K562 (cell line): ENCODE results near the gene FABP3. TPM values are rescaled to one million over a fixed set of nuclear protein-coding genes. Genes with fewer than 3 reads are reported as not detected.

Experiments
- ATF7 ChIP-seq: fragments of 450-650 bp; IDR thresholded peaks from 2 replicates; pipeline ENCODE4 v1.7.1; 2014; ENCODE audit warnings: mild to moderate bottlenecking, moderate library complexity
- CC2D1A ChIP-seq: fragments of 450-650 bp; IDR thresholded peaks from 2 replicates; pipeline ENCODE4 v1.6.1; 2017; ENCODE audit warnings: mild to moderate bottlenecking
- GABPA ChIP-seq: fragments of 200-800 bp; sonication (Bioruptor generic); conservative IDR thresholded peaks from 2 replicates; pipeline ENCODE4 v1.6.1; 2016; ENCODE audit warnings: low read depth, missing genetic modification characterization, missing compliant biosample characterization
- HMG20A ChIP-seq: fragments of 450-650 bp; formaldehyde crosslinking; conservative IDR thresholded peaks from 2 replicates; pipeline ENCODE4 v1.4.0; 2020; ENCODE audit warnings: mild to moderate bottlenecking, mixed read lengths
- HNRNPL ChIP-seq: fragments of 200-400 bp; formaldehyde crosslinking; IDR thresholded peaks from 2 replicates; pipeline ENCODE4 v1.6.1; 2017; ENCODE audit warnings: low read depth, mild to moderate bottlenecking, low read length
- KLF6 ChIP-seq: fragments of 250-450 bp; sonication (Bioruptor Pico); IDR thresholded peaks from 2 replicates; pipeline ENCODE4 v1.4.0; 2020; ENCODE audit warnings: mild to moderate bottlenecking, moderate library complexity, borderline replicate concordance
- NFIC ChIP-seq: fragments of 450-650 bp; IDR thresholded peaks from 2 replicates; pipeline ENCODE4 v1.6.1; 2017; ENCODE audit warnings: mild to moderate bottlenecking, inconsistent platforms
- NR2C1 ChIP-seq, 2 experiments: fragments of 450-650 bp; IDR thresholded peaks; 2 replicates each; pipeline ENCODE4 v1.6.1; 2017; ENCODE audit warnings: mild to moderate bottlenecking in 2 of 2, antibody characterized with exemption in 1 of 2, inconsistent platforms in 1 of 2, missing compliant biosample characterization in 1 of 2, missing genetic modification characterization in 1 of 2
- POLR3A ChIP-seq: IDR thresholded peaks from 2 replicates; pipeline ENCODE4 v1.6.1; 2011; ENCODE audit warnings: borderline replicate concordance, mild to moderate bottlenecking, moderate library complexity; ENCODE audit not compliant: insufficient read length, insufficient read depth; ENCODE audit errors: extremely low read depth
- PTTG1 ChIP-seq: fragments of 450-650 bp; IDR thresholded peaks from 2 replicates; pipeline ENCODE4 v1.6.1; 2016; ENCODE audit warnings: low read depth, mild to moderate bottlenecking, missing genetic modification characterization, missing compliant biosample characterization
- SREBF2 ChIP-seq: sonication (generic); formaldehyde crosslinking; IDR thresholded peaks from 2 replicates; pipeline ENCODE4 v1.4.0; 2020; ENCODE audit warnings: mild to moderate bottlenecking, missing genetic modification reagents
- TSC22D4 ChIP-seq: fragments of 450-650 bp; IDR thresholded peaks from 2 replicates; pipeline ENCODE4 v1.6.1; 2016; ENCODE audit warnings: missing genetic modification characterization, missing biosample characterization, control low read depth
- ZC3H4 ChIP-seq: sonication (generic); formaldehyde crosslinking; IDR thresholded peaks from 2 replicates; pipeline ENCODE4 v1.9.0; 2021; ENCODE audit warnings: missing genetic modification reagents, borderline replicate concordance
- ZNF174 ChIP-seq: fragments of 250-450 bp; sonication (Bioruptor Pico); IDR thresholded peaks from 2 replicates; pipeline ENCODE4 v1.4.0; 2020; ENCODE audit warnings: mild to moderate bottlenecking
- ZNF3 ChIP-seq: fragments of 250-450 bp; sonication (Bioruptor Pico); IDR thresholded peaks from 2 replicates; pipeline ENCODE4 v1.5.0; 2021; ENCODE audit warnings: mild to moderate bottlenecking, moderate library complexity
- ZNF324 ChIP-seq: fragments of 250-450 bp; sonication (Bioruptor Pico); IDR thresholded peaks from 2 replicates; pipeline ENCODE4 v1.4.0; 2020; ENCODE audit warnings: mild to moderate bottlenecking
- ZNF778 ChIP-seq: fragments of 450-650 bp; formaldehyde crosslinking; IDR thresholded peaks from 2 replicates; pipeline ENCODE4 v1.4.0; 2020; ENCODE audit warnings: mild to moderate bottlenecking, moderate library complexity
- polyA plus RNA-seq, 8 experiments: library from polyadenylated mRNA; depleted of rRNA in 4 of 8; stranded (reverse) in 5 of 8; unstranded in 3 of 8; fragments of >200 nt; fragmentation: Nextera tagmentation in 2 of 8; fragmentation: Illumina TruSeq in 1 of 8; extraction: Ambion mirVana in 2 of 8; extraction: Trizol in 1 of 8; gene quantifications; 2 replicates each; pipeline versions ENCODE4 v1.2.1 to v1.2.3, GENCODE V29; 2011 to 2014; ENCODE audit warnings: inconsistent platforms in 1 of 8, missing spikeins in 1 of 8
- total RNA-seq, 7 experiments: library from RNA; depleted of rRNA in 6 of 7; stranded (reverse); fragments of >200 nt in 6 of 7; fragmentation: Illumina TruSeq in 2 of 7; extraction: Trizol in 2 of 7; gene quantifications; 2 replicates each; pipeline versions ENCODE4 v1.2.1 to v1.2.3, GENCODE V29; 2011 to 2021; ENCODE audit warnings: low replicate concordance in 1 of 7
- TF ChIP-seq, protein P1 (sequence below): fragments of 450-650 bp; IDR thresholded peaks from 2 replicates; pipeline ENCODE4 v1.6.1; 2017; ENCODE audit warnings: antibody characterized with exemption, mild to moderate bottlenecking
- TF ChIP-seq, protein P2 (sequence below), 2 experiments: IDR thresholded peaks; 2 replicates each; pipeline ENCODE4 v1.6.1; 2012; ENCODE audit warnings: improper control_type of control experiment in 2 of 2, low read depth in 2 of 2, low read length in 2 of 2, borderline replicate concordance in 1 of 2
- TF ChIP-seq, protein P3 (sequence below): fragments of 450-650 bp; formaldehyde crosslinking; IDR thresholded peaks from 2 replicates; pipeline ENCODE4 v1.4.0; 2020; ENCODE audit warnings: mild to moderate bottlenecking

Gene FABP3
- total and polyA plus RNA-seq, 9 of the 15 experiments (the other 6 are each of a cell fraction or from before 2014, with no cell fraction given), result 0.22 TPM; not detected in 8

DNA sequence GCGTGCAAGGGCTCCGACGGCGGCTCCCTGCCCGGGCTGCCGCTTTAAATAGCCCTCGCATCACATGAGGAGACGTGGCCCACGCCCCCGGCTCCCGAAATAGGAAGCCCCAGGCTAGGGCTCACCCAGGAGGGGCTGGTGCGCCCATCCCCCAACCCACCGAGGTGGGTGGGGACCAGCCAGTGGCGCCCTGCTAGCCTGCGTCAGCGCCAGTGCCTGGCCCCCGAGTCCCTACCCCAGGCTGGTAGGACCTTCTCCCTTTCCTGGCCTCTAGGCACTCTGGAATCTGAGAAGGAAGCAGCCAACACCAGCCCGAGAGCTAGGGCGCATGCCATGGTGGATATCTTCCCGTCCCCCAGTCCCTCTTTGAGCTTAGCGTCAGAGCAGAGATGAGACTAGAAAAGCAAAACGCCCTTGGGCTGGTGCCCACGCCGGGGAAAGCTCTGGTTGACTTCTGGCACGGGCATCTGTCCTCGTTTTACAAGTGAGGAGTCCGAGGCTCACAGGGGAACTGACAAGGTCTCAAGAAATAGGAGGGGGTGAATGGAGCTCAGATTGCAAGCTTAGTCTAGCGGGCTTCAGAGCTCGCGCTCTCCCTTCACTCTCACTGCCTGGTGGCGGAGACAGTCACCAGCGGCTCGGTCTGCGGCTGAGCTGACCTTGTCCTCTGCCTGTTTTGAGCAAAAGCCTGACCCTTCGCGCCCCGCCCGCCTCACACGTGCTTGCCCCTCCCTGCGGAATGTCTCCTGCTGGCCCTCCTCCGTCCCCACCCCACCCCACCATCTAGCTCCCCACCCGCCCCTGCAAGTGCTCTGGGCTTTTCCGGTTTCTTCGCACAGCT lies at the start of gene FABP3 (continued):
- no peak for TF ChIP-seq CC2D1A
- TF ChIP-seq, protein P1, sequence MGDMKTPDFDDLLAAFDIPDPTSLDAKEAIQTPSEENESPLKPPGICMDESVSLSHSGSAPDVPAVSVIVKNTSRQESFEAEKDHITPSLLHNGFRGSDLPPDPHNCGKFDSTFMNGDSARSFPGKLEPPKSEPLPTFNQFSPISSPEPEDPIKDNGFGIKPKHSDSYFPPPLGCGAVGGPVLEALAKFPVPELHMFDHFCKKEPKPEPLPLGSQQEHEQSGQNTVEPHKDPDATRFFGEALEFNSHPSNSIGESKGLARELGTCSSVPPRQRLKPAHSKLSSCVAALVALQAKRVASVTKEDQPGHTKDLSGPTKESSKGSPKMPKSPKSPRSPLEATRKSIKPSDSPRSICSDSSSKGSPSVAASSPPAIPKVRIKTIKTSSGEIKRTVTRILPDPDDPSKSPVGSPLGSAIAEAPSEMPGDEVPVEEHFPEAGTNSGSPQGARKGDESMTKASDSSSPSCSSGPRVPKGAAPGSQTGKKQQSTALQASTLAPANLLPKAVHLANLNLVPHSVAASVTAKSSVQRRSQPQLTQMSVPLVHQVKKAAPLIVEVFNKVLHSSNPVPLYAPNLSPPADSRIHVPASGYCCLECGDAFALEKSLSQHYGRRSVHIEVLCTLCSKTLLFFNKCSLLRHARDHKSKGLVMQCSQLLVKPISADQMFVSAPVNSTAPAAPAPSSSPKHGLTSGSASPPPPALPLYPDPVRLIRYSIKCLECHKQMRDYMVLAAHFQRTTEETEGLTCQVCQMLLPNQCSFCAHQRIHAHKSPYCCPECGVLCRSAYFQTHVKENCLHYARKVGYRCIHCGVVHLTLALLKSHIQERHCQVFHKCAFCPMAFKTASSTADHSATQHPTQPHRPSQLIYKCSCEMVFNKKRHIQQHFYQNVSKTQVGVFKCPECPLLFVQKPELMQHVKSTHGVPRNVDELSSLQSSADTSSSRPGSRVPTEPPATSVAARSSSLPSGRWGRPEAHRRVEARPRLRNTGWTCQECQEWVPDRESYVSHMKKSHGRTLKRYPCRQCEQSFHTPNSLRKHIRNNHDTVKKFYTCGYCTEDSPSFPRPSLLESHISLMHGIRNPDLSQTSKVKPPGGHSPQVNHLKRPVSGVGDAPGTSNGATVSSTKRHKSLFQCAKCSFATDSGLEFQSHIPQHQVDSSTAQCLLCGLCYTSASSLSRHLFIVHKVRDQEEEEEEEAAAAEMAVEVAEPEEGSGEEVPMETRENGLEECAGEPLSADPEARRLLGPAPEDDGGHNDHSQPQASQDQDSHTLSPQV, result 0 out of 2 replicates have a peak, but pooled peaks have one; percentile 29
- TF ChIP-seq HNRNPL, result no peak
- TF ChIP-seq NR2C1 (IDR thresholded peaks at IDR 0.05), result 0 out of 2 replicates have a peak, but pooled peaks have one; percentile 37
- TF ChIP-seq NR2C1 (tag; IDR thresholded peaks at IDR 0.05), result no peak
- no peak for TF ChIP-seq ZNF174 (CRISPR knock-in tag)
- TF ChIP-seq ZNF324, result no peak
- TF ChIP-seq, protein P2, sequence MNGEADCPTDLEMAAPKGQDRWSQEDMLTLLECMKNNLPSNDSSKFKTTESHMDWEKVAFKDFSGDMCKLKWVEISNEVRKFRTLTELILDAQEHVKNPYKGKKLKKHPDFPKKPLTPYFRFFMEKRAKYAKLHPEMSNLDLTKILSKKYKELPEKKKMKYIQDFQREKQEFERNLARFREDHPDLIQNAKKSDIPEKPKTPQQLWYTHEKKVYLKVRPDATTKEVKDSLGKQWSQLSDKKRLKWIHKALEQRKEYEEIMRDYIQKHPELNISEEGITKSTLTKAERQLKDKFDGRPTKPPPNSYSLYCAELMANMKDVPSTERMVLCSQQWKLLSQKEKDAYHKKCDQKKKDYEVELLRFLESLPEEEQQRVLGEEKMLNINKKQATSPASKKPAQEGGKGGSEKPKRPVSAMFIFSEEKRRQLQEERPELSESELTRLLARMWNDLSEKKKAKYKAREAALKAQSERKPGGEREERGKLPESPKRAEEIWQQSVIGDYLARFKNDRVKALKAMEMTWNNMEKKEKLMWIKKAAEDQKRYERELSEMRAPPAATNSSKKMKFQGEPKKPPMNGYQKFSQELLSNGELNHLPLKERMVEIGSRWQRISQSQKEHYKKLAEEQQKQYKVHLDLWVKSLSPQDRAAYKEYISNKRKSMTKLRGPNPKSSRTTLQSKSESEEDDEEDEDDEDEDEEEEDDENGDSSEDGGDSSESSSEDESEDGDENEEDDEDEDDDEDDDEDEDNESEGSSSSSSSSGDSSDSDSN (IDR thresholded peaks at IDR 0.05; ENCODE audit: borderline replicate concordance in 1 of 2, low read depth in 2 of 2, low read length in 2 of 2), result no peak; a peak in 1 of 4 replicates
- no peak for TF ChIP-seq HMG20A (CRISPR knock-in tag)
- no peak for TF ChIP-seq GABPA (tag)
- no peak for TF ChIP-seq ATF7
- no peak for TF ChIP-seq SREBF2 (CRISPR knock-in tag)
- no peak for TF ChIP-seq POLR3A
- TF ChIP-seq ZNF778 (CRISPR knock-in tag), result no peak
- no peak for TF ChIP-seq PTTG1
- TF ChIP-seq NFIC, result no peak; the same call in 1 of the 2 replicates
- TF ChIP-seq ZC3H4 (CRISPR knock-in tag), result no peak
- no peak for TF ChIP-seq KLF6 (CRISPR knock-in tag)
- no peak for TF ChIP-seq TSC22D4 (tag)
- TF ChIP-seq ZNF3 (CRISPR knock-in tag), result no peak
- TF ChIP-seq, protein P3, sequence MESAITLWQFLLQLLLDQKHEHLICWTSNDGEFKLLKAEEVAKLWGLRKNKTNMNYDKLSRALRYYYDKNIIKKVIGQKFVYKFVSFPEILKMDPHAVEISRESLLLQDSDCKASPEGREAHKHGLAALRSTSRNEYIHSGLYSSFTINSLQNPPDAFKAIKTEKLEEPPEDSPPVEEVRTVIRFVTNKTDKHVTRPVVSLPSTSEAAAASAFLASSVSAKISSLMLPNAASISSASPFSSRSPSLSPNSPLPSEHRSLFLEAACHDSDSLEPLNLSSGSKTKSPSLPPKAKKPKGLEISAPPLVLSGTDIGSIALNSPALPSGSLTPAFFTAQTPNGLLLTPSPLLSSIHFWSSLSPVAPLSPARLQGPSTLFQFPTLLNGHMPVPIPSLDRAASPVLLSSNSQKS, result no peak
